ENCODE data around the gene GSE1. TPM values are rescaled to one million over a fixed set of nuclear protein-coding genes. Genes with fewer than 3 reads are reported as not detected.

Gene GSE1
- total and polyA plus RNA-seq, 9 of the 15 experiments (the other 6 are each of a cell fraction or from before 2014, with no cell fraction given) = 12.2 to 244 (median 57.9) TPM

GRCh38 chr16:85614338-85615013 lies 1.4 kb downstream of the GSE1 start (continued):
- TF ChIP-seq ZMIZ1 (IDR thresholded peaks at IDR 0.05; ENCODE audit: low read depth in 2 of 2, low read length in 2 of 2) = no peak
- no peak for TF ChIP-seq KLF16 (IDR thresholded peaks at IDR 0.05)
- TF ChIP-seq FOSL1 (tag; conservative IDR thresholded peaks at IDR 0.05) = 0 out of 2 replicates have a peak, but pooled peaks have one; percentile 1
- TF ChIP-seq YY1 (IDR thresholded peaks at IDR 0.05; ENCODE audit: borderline replicate concordance in 1 of 3, control insufficient read depth in 1 of 3, extremely low read depth in 1 of 3, insufficient read depth in 3 of 3, insufficient read length in 1 of 3, insufficient replicate concordance in 2 of 3, low read depth in 1 of 3, low read length in 2 of 3) = no peak
- no peak for TF ChIP-seq SREBF1 (IDR thresholded peaks at IDR 0.05; ENCODE audit: borderline replicate concordance, low read depth, low read length)
- no peak for TF ChIP-seq SUPT5H (IDR thresholded peaks at IDR 0.05)
- no peak for TF ChIP-seq ZNF444 (CRISPR knock-in tag; IDR thresholded peaks at IDR 0.05)
- no peak for TF ChIP-seq CBX1 (IDR thresholded peaks at IDR 0.05; ENCODE audit: low read depth)
- TF ChIP-seq ZNF644 (tag; IDR thresholded peaks at IDR 0.05; ENCODE audit: low read depth) = no peak
- TF ChIP-seq MYC (IDR thresholded peaks at IDR 0.05; ENCODE audit: low read depth, low read length) = peak; percentile 16; the same call in 1 of the 2 replicates
- no peak for TF ChIP-seq MYC (CRISPR knock-in tag; IDR thresholded peaks at IDR 0.05; ENCODE audit: borderline replicate concordance, low read depth)
- no peak for TF ChIP-seq ZNF668 (CRISPR knock-in tag; IDR thresholded peaks at IDR 0.05)
- TF ChIP-seq NUFIP1 (IDR thresholded peaks at IDR 0.05; ENCODE audit: partially characterized antibody) = no peak
- no peak for TF ChIP-seq YBX1 (IDR thresholded peaks at IDR 0.05)
- no peak for TF ChIP-seq RFX1 (IDR thresholded peaks at IDR 0.05)
- no peak for TF ChIP-seq ARID2 (IDR thresholded peaks at IDR 0.05)
- no peak for TF ChIP-seq POLR2A (conservative IDR thresholded peaks at IDR 0.05)
- TF ChIP-seq ZNF24 (IDR thresholded peaks at IDR 0.05) = no peak
- TF ChIP-seq ZNF79 (CRISPR knock-in tag; IDR thresholded peaks at IDR 0.05; ENCODE audit: low read depth) = no peak
- TF ChIP-seq ZNF592 (IDR thresholded peaks at IDR 0.05) = no peak
- peak; percentile 2; the same call in 1 of the 2 replicates for TF ChIP-seq CREM (IDR thresholded peaks at IDR 0.05; ENCODE audit: low read depth)
